GM19452 (cell line): ENCODE data around the gene CCNF.

Source experiments
- ATAC-seq: cut with Tn5 transposase; IDR thresholded peaks from one replicate; pipeline ENCODE4 v1.9.1; 2021; ENCODE audit not compliant: unreplicated experiment

Gene CCNF

GRCh38 chr16:2483939-2484897, 55.0 kb downstream of the CCNF start:
- no peak for ATAC-seq

- ATAC-seq, result no peak
Observed at GRCh38 chr16:2484898-2485508, 55.8 kb downstream of the CCNF start.

- no peak for ATAC-seq
Observed at GRCh38 chr16:2485811-2486507, 56.7 kb downstream of the CCNF start.

GRCh38 chr16:2486645-2487516, 57.6 kb downstream of the CCNF start:
- peak; percentile 61 for ATAC-seq

DNA sequence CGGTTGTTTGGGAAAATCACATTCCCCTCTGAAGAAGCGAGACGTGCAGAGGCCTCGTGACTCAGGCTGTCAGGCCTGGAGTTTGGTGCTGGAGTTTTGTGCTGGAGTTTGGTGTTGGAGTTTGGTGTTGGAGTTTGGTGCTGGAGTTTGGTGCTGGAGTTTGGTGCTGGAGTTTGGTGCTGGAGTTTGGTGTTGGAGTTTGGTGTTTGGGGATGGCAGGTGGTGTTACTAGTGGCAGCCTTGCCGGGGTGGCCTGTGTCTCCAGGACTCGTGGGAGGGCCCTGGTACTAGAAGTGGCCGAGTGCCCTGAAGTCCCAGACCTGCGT, 58.2 kb downstream of the CCNF start:
- ATAC-seq, result no peak

- no peak for ATAC-seq
Observed at GRCh38 chr16:2487903-2488531, 58.8 kb downstream of the CCNF start.

DNA sequence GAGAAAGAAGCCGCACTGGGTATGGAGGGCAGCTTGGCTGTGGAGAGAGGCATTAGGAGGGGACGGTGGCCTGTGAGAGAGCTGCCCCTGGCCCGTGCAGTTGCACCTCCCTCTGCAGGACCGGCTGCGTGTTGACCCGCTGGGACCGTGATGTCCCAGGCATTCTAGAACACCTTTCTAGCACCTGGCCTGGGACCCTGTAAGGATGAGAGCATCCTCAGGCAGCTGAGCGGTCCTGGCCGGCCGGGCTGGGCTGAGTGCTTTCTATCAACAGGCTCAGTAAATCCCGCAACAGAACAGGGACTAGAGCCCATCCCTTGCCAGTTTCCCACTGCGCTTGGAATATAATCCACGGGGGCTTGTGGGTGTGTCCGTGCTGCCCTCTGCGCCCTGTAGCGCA, 60.3 kb downstream of the CCNF start:
- no peak for ATAC-seq

- ATAC-seq, result no peak
Observed at GRCh38 chr16:2490190-2491105, 61.2 kb downstream of the CCNF start.

DNA sequence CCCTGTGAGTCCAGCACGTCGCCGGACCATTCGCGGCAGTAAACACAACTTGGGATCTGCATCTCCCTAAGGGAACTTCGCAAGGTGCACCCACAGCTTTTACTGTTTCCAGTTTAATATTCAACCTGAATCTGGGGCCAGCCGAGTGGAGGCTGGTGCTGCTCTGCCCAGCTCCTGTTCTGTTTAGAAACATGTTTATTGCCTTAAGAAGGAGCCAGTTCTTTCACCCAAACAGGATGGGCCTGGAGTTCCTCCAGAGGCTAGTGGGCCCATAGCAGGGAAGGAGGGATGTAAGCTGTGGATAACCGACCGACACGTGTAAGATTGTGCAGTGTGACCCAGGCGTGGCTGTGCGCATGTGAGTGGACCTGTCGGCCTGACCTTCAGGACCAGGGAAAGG, 63.0 kb downstream of the CCNF start:
- no peak for ATAC-seq

GRCh38 chr16:2493605-2494004, 64.4 kb downstream of the CCNF start:
- no peak for ATAC-seq

DNA sequence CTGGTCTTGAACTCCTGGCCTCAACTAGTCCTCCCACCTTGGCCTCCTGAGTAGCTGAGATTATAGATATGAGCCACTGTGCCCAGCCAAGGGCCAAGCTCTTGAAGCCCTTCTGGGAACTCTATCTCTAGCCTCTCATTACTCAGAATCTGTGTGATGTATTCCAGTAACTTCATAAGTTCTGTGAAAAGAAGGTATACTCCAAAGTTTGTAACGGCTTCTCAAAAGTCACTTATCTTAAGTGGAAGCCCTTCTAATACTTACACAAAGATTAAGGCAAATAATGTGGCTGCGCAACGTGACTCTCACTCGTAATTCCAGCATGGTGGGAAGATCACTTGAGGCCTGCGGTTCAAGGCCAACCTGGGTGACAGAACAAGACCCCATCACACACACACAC, 65.4 kb downstream of the CCNF start:
- ATAC-seq, result no peak

DNA sequence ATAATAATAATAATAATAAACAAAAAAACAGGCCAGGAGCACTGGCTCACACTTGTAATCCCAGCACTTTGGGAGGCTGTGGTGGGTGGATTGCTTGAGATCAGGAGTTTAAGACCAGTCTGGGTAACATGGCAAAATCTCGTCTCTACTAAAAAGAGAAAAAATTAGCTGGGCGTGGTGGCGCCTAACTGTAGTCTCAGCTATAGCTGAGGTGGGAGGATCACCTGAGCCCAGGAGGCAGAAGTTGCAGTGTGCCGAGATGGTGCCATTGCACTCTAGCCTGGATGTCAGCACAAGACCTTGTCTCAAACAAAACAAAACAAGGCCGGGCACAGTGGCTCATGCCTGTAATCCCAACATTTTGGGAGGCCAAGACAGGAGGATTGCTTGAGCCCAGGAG, 65.8 kb downstream of the CCNF start:
- ATAC-seq, result no peak

DNA sequence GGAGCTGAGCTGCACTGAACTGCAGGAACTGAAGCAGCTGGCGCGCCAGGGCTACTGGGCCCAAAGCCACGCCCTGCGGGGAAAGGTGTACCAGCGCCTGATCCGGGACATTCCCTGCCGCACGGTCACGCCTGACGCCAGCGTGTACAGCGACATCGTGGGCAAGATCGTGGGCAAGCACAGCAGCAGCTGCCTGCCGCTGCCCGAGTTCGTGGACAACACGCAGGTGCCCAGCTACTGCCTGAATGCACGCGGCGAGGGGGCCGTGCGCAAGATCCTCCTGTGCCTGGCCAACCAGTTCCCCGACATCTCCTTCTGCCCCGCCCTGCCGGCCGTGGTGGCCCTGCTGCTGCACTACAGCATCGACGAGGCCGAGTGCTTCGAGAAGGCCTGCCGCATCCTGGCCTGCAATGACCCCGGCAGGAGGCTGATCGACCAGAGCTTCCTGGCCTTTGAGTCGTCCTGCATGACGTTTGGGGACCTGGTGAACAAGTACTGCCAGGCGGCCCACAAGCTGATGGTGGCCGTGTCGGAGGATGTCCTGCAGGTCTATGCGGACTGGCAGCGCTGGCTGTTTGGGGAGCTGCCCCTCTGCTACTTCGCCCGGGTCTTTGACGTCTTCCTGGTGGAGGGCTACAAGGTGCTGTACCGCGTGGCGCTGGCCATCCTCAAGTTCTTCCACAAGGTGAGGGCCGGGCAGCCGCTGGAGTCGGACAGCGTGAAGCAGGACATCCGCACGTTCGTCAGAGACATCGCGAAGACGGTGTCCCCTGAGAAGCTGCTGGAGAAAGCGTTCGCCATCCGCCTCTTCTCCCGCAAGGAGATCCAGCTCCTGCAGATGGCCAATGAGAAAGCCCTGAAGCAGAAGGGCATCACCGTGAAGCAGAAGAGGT, 67.2 kb downstream of the CCNF start:
- ATAC-seq, result no peak

DNA sequence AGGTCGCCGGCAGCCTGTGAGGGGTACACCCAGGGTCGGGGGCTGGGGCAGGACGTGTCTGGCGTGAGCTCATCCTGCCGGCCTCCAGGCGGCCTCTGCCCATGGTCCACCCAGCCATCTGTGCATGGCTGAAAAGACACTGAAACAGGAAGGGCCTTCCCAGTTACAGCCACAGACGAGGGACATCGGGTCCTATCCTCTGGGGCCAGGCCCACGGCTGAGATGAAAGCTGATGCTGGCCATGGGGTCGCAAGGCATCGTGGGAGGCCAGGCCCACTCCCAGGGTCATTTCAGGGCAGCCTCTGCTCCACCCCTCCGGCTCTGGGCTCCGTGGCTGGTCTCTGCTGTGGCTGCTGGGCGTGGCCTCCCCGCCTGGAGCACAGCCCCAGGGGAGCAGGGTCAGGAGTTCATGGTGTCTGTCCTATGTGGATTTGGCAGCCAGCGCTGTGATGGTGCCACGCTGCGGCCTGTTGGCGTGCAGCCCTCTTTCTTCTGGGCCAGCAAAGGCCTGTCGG, 67.9 kb downstream of the CCNF start:
- no peak for ATAC-seq

DNA sequence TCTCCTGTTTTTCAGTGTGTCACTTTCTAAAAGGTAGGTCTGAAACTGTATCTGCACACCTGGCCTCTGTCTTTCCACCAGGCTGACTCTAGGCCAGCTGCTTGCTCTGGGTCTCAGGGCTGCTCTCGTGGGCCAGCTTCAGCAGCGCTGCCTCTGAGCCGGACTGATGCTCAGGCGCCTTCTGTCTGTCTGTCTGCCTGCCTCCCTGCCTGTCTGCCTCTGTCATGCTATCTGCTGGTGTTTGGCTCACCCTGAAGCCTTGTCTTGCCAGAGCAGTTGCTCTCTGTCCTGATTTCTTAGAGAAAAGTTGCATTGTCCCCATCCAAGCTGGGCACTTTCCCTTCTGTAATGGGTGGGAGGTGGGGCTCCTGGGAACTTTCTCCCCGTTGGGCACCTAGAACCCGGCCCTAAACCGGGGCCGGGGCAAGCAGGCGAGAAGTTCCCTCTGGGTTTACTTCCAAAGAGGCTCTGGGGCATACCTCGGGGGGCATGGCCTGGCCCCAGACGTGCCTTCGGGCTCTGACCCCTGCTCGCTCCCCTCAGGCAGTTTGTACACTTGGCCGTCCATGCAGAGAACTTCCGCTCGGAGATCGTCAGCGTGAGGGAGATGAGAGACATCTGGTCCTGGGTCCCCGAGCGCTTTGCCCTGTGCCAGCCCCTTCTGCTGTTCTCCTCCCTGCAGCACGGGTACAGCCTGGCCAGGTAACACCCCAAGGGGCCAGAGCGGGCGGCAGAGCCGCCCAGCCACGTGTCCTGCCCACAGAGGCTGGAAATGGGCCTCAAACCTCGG, 68.6 kb downstream of the CCNF start:
- ATAC-seq, result no peak

- no peak for ATAC-seq
Observed at GRCh38 chr16:2498531-2499253, 69.4 kb downstream of the CCNF start.

GRCh38 chr16:2499454-2499853, 70.2 kb downstream of the CCNF start:
- ATAC-seq, result no peak
